ENCODE data around the gene JAKMIP1.
"Not testable (repeated sequence)": the region's sequence is repeated elsewhere in the genome, so short reads cannot be mapped to it uniquely, and the experiment has no call there.

The JAKMIP1 gene

GRCh38 chr4:6029254-6029653 lies 171.1 kb downstream of the JAKMIP1 start:
- no peak for DNase-seq

GRCh38 chr4:6028168-6028567 lies 172.2 kb downstream of the JAKMIP1 start:
- DNase-seq, result no peak

GRCh38 chr4:6027392-6027791 lies 173.0 kb downstream of the JAKMIP1 start:
- no peak for DNase-seq

DNA sequence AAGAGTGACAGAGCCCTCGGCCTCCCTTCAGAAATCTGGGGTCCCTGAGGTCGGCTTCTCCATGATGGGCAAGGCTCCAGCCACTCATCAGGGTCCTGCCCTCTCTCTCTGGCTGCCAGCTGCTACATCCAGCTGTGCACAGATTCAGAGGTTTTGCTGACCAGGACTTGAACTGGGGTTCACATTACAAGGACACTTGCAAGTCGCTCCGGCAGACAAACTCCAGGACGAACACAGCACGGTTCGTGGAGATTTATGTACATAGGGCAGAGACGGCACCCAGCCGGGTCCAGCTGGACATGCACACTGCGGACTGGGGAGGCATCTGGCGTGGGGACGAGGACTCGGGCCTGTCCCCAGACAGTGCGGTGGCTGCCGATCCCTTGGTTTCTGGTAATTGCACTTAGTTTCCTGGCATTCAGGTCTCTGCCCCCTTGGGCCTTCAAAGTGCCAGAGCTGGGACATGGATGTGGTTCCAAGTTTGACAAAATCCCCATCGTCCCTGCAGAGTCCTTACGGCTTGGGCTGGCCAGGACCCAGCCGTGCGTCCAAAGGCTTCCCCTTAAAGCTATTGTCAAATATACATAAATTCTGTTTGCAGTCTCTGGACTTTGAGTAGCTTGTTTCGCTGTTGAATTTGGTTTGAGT lies 175.9 kb downstream of the JAKMIP1 start:
- DNase-seq, result no peak

GRCh38 chr4:6023731-6024130 lies 176.6 kb downstream of the JAKMIP1 start:
- no peak for DNase-seq

DNA sequence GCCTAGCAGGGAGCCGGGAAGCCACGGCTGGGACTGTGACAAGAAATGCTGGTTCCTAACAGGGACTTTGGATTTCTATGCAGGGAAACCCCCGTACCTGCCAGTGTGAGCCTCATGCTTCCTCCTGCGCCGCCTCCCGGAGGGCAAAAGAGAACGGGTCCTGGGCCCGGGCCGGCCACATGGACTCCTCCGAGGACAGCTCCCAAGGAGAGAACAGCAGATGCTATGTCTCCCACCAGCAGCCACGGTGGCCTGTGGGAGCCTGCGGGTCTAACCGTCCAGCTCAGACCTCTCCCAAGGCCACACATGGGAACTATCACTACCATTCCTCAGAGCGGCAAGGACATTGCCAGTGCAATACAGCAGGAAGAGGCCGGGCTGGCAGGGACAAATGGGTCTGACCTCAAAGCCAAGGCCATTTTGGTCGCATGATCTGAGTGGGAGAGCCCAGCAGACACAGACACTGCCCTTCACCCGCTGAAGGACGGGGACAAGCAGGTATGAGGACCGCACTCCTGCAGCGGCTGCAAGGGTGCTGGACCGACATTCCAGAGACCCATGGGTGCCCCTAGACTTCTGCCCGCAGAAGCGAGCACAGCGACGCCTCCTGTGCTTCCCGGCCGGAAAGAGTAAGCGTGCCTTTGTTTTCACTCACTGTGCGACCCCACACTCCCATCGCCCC lies 177.6 kb downstream of the JAKMIP1 start:
- no peak for DNase-seq

GRCh38 chr4:6021831-6022606 lies 178.3 kb downstream of the JAKMIP1 start:
- DNase-seq, result no peak

GRCh38 chr4:6020613-6021012 lies 179.7 kb downstream of the JAKMIP1 start:
- no peak for DNase-seq

DNA sequence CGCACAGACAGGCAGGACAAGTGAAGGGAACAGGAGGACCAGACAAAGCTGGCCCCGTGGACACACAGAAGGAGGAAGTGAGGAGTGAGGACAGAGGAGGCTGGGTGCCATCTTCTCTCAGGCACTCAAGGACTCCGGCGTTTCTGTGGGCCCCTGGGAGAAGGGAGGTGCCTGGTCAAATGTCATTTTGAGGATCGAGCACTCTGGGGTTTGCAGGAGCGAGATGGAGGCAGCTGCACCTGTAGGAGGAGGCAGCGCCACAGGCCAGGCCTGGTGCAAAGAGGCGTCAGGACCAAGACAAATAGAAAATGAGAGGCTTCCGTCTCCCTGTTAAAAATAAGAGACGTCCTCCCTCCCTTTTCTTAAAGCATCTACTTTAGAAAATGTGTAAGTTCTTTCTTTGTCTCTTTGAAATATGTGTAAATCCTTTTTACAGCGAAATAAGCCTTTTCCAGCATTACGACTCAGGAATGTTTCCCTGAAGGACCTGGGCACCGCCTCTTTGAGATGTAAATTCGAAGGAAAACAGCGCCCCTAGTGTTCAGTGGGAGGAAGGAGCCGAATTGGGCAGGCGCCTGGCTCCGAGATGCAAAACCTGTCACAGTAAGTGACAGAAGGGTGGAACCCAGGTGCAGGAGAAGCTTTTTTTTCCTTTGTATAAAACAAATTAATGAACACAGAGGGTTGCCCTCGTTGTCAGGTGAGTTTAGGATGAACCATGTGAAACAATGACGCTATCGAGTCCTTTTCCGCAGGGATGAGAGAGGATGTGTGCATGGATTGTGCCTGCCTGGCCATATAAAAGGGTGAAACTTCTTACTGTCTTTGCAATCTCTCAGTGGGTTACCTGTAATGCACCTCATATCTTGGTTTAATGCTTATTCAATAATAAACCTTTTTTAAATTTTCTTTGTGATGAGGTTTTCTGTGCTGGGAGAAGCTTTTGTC lies 180.8 kb downstream of the JAKMIP1 start:
- DNase-seq, result peak; percentile 26

- DNase-seq, result no peak
Measured at GRCh38 chr4:6018331-6018730, 182.0 kb downstream of the JAKMIP1 start, which contains the start of gene C4orf50. TSS of gene C4orf50 (minus strand) at chr4:6018431.

DNA sequence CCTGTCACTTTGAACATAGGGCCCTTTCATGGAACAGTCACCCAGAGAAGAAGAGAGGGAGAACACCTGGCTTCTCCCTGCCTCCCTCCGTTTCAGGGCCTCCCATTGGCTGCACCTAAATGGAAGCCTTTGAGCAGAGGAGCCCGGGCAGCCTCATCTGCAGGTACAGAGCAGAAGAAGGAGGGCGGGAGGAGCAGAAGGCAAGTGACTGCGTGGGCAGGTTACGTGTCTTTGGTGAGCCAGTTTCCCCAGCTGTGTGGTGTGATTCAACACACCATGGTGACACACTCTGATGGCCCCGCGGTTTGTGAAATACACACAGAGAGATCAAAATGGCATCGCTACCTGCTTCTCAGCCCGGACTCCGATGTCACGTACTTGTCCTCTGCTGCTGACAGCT lies 182.5 kb downstream of the JAKMIP1 start:
- DNase-seq, result no peak

DNA sequence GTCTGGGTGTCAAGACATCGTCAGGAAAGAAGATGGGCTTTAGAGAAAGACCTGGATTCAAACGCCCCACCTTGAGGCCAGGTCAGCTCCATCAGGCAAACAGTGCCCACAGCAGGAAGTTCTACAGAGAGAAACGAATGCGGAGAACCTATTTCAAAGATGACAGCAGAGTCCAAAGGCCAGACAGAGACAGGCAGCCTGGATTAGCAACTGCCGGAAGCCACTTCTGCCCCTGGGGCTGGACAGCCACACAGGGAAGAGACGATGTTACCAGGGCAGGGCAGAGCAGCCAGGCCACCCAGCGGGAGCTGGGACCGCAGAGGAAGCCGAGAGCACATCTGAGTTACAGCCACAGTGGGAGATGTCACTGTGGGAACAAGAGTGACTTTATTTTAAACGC lies 183.3 kb downstream of the JAKMIP1 start:
- DNase-seq, result no peak

- no peak for DNase-seq
Measured at GRCh38 chr4:6013564-6013963, 186.8 kb downstream of the JAKMIP1 start.

DNA sequence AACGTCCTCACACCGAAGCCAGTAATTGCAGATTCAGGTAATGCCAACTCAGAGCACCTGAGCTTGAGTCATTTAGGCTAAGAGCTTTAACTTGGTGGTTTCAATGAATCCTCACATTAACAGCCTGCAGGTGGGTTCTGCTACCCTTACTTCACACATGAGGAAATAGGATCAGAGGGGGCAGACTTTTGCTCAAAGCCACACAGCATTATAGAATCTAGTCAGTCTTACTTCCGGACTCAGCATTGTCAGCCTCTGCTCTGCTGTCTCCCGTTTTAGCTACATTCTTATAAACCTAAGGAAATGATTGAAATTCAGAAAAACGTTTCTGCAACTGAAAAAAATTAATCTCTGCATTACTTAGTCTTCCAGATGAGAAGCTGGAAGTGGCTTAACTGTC lies 188.1 kb downstream of the JAKMIP1 start:
- DNase-seq, result no peak

- DNase-seq, result no peak
Measured at GRCh38 chr4:6011686-6012085, 188.7 kb downstream of the JAKMIP1 start.

DNA sequence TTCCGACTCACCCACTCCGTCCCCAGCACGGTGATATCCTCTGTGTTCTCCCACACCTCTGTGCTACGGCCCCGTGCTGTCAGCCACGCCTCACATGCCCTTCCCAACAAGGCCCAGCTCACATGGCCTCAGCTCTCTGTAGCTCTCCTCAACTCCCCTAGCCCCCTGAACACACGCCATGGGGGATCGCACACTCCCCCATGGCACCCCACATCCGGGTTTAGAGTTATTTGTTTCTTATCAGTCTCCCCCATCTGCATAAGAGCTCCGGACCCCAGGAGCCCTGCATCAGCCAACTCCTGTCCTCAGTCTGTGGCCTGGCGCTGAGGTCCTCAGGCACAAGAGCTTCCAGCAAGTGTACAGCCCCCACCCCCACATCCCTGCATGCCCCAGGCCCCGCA lies 189.1 kb downstream of the JAKMIP1 start:
- no peak for DNase-seq

DNA sequence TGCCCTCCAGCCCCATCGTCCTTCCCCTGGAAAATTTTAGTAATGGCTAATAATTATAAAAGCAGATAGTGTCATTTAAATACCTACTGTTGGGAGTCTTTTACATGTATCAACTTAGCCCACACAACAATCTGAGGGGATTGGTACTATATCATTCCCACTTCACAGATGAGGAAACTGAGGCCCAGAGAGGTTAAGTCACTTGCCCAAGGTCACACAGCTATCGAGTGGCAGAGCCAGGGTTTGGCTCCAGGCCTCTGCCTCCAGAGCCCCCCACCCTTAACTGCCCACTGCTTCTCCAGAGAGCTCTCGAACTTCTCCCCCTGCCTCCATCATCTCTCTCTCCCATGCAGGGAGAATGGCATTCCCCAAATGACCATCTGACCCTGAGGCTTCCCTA lies 189.6 kb downstream of the JAKMIP1 start:
- no peak for DNase-seq

DNA sequence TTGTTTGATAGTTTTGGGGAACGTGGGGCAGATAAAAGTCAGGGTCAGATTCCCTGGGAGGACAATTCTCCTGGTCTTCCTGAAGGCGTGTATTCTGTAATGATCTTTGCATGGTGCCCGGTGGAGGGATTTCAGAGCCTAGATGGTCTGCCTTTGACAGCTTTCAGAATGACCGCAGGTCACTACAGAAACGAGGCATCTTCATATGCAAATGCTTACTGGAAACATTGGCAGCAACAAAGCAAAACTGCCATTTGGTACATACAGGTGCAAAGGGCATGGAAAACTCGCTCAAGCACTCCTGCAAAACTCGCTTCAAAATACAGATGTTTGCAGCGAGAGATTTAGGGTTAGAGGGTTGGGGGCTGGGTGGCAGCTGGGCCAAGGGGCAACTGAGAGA lies 190.9 kb downstream of the JAKMIP1 start:
- DNase-seq, result no peak

DNA sequence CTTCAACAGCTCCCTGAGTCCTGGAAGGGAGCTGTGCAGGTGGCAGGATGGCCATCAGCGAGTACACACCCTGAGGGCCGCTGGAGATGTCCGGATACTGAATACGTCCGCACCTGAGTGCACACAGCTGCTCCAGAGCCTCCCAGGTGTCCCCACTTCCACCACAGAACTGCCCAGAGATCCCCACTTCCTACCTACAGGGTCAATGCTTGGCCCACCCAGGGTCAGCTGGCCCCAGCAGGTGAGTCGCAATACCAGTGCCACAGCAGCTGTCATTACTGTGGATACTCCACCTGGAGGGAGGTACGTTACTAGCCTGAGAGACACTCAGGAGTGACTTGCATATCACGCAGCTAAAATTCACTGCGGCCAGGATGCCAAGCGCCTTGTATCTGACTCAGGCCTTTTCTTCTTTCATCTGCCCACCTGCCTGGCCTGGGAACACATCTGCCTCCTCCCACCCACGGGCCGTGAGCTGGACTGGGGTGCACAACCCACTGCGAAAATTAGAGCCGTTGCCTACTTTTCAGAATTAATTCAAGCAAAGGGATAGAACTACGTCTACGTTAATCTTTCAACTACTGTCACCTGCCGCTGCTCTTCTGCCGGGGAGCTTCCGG lies 191.5 kb downstream of the JAKMIP1 start:
- no peak for DNase-seq

- DNase-seq, result no peak
Measured at GRCh38 chr4:6008092-6008551, 192.2 kb downstream of the JAKMIP1 start.

- DNase-seq, result no peak
Measured at GRCh38 chr4:6005175-6005574, 195.2 kb downstream of the JAKMIP1 start.

DNA sequence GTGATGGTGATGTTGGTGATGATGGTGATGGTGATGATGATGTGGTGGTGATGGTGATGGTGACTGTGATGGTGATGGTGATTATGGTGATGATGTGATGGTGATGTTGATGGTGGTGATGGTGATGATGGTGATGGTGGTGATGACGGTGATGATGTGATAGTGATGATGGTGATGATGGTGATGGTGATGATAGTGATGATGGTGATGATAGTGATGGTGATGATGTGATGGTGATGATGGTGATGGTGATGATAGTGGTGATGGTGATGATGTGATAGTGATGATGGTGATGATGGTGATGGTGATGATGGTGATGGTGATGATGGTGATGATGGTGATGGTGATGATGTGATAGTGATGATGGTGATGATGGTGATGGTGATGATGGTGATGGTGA lies 196.9 kb downstream of the JAKMIP1 start:
- not testable (repeated sequence) for DNase-seq
